GM23338 (cell line): ENCODE data around the gene MGRN1.

ENCODE experiments used
- TF ChIP-seq, protein P1 (sequence below): fragments of 250-450 bp; sonication (Bioruptor Pico); IDR thresholded peaks from 2 replicates; pipeline ENCODE4 v1.5.0; 2020; ENCODE audit warnings: mild to moderate bottlenecking, moderate library complexity
- TF ChIP-seq, protein P2 (sequence below), 2 experiments: fragments of 200-600 bp in 1 of 2; sonication (generic) in 1 of 2; conservative IDR thresholded peaks; 2 replicates each; pipeline versions ENCODE4 v1.5.1 to v1.6.1; 2016 to 2017; ENCODE audit warnings: antibody characterized with exemption in 2 of 2, low read depth in 2 of 2, mild to moderate bottlenecking in 2 of 2, moderate library complexity in 1 of 2

DNA sequence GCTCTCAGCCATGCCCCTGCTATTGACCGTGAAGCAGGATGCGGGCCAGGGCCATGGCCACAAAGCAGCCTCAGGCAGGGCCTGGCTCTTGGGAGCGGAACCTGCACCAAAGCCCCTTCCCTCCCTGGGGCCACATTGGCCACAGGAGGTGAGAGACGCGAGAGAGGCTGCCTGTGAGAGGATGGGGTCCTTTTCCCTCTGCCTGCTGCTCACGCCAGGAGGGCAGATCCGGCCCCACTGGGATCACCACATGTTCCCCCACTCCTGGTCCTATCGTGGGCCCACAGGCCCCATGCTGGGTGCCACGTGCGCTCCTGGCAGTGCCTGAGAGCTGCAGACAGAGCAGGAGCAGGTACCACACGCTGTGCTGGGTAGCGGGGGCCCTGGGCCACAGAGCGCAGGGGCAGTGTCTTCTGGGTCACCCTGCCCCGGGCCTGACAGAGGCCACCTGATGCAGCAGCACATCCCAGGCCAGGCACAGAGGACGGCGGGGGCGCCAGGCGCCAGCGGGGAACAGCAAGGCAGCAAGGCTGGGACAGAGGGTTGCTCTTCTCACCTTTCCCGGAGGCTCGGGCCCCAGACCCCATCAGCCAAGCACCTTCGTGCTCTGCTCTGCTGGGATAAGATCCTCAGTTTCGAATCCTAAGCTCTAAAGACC, 59.6 kb downstream of the MGRN1 start:
- TF ChIP-seq, protein P1, sequence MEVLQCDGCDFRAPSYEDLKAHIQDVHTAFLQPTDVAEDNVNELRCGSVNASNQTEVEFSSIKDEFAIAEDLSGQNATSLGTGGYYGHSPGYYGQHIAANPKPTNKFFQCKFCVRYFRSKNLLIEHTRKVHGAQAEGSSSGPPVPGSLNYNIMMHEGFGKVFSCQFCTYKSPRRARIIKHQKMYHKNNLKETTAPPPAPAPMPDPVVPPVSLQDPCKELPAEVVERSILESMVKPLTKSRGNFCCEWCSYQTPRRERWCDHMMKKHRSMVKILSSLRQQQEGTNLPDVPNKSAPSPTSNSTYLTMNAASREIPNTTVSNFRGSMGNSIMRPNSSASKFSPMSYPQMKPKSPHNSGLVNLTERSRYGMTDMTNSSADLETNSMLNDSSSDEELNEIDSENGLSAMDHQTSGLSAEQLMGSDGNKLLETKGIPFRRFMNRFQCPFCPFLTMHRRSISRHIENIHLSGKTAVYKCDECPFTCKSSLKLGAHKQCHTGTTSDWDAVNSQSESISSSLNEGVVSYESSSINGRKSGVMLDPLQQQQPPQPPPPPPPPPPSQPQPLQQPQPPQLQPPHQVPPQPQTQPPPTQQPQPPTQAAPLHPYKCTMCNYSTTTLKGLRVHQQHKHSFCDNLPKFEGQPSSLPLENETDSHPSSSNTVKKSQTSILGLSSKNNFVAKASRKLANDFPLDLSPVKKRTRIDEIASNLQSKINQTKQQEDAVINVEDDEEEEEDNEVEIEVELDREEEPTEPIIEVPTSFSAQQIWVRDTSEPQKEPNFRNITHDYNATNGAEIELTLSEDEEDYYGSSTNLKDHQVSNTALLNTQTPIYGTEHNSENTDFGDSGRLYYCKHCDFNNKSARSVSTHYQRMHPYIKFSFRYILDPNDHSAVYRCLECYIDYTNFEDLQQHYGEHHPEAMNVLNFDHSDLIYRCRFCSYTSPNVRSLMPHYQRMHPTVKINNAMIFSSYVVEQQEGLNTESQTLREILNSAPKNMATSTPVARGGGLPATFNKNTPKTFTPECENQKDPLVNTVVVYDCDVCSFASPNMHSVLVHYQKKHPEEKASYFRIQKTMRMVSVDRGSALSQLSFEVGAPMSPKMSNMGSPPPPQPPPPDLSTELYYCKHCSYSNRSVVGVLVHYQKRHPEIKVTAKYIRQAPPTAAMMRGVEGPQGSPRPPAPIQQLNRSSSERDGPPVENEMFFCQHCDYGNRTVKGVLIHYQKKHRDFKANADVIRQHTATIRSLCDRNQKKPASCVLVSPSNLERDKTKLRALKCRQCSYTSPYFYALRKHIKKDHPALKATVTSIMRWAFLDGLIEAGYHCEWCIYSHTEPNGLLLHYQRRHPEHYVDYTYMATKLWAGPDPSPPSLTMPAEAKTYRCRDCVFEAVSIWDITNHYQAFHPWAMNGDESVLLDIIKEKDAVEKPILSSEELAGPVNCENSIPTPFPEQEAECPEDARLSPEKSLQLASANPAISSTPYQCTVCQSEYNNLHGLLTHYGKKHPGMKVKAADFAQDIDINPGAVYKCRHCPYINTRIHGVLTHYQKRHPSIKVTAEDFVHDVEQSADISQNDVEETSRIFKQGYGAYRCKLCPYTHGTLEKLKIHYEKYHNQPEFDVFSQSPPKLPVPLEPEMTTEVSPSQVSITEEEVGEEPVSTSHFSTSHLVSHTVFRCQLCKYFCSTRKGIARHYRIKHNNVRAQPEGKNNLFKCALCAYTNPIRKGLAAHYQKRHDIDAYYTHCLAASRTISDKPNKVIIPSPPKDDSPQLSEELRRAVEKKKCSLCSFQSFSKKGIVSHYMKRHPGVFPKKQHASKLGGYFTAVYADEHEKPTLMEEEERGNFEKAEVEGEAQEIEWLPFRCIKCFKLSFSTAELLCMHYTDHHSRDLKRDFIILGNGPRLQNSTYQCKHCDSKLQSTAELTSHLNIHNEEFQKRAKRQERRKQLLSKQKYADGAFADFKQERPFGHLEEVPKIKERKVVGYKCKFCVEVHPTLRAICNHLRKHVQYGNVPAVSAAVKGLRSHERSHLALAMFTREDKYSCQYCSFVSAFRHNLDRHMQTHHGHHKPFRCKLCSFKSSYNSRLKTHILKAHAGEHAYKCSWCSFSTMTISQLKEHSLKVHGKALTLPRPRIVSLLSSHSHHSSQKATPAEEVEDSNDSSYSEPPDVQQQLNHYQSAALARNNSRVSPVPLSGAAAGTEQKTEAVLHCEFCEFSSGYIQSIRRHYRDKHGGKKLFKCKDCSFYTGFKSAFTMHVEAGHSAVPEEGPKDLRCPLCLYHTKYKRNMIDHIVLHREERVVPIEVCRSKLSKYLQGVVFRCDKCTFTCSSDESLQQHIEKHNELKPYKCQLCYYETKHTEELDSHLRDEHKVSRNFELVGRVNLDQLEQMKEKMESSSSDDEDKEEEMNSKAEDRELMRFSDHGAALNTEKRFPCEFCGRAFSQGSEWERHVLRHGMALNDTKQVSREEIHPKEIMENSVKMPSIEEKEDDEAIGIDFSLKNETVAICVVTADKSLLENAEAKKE, result no peak
- TF ChIP-seq, protein P2, sequence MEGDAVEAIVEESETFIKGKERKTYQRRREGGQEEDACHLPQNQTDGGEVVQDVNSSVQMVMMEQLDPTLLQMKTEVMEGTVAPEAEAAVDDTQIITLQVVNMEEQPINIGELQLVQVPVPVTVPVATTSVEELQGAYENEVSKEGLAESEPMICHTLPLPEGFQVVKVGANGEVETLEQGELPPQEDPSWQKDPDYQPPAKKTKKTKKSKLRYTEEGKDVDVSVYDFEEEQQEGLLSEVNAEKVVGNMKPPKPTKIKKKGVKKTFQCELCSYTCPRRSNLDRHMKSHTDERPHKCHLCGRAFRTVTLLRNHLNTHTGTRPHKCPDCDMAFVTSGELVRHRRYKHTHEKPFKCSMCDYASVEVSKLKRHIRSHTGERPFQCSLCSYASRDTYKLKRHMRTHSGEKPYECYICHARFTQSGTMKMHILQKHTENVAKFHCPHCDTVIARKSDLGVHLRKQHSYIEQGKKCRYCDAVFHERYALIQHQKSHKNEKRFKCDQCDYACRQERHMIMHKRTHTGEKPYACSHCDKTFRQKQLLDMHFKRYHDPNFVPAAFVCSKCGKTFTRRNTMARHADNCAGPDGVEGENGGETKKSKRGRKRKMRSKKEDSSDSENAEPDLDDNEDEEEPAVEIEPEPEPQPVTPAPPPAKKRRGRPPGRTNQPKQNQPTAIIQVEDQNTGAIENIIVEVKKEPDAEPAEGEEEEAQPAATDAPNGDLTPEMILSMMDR (conservative IDR thresholded peaks at IDR 0.05; ENCODE audit: low read depth in 2 of 2), result no peak
